Keratinocyte (primary cell): ENCODE results near the gene SLC2A11.

Source experiments
- CTCF ChIP-seq, 3 experiments: IDR thresholded peaks in 1 of 3; conservative IDR thresholded peaks in 1 of 3; optimal IDR thresholded peaks in 1 of 3; 2 replicates in 2 of 3; 3 replicates in 1 of 3; pipeline versions ENCODE3 to v1.5.1; 2011; ENCODE audit warnings: low read length in 3 of 3, mild to moderate bottlenecking in 3 of 3, moderate library complexity in 2 of 3, control low read depth in 1 of 3, inconsistent platforms in 1 of 3; ENCODE audit not compliant: insufficient read depth in 2 of 3; ENCODE audit errors: extremely low read depth in 1 of 3
- EZH2 ChIP-seq: IDR thresholded peaks from one replicate; pipeline ENCODE4 v1.6.1; 2012; ENCODE audit warnings: inconsistent platforms, mild to moderate bottlenecking, low read length, moderate library complexity

- TF ChIP-seq CTCF (optimal IDR thresholded peaks at IDR 0.05 in 1 of 3, IDR thresholded peaks at IDR 0.05 in 1 of 3, conservative IDR thresholded peaks at IDR 0.05 in 1 of 3; ENCODE audit: extremely low read depth in 1 of 3, insufficient read depth in 2 of 3, low read length in 3 of 3): no peak
- TF ChIP-seq EZH2: no peak
These were observed 1.5 kb downstream of the SLC2A11 start for GRCh38 chr22:23859201-23859600.
